Muscle of leg (tissue), 11 donors: ENCODE measurements around the gene TMEM214. TPM values are rescaled to one million over a fixed set of nuclear protein-coding genes. Genes with fewer than 3 reads are reported as not detected.

Experiments used
- DNase-seq: peaks from one replicate; pipeline ENCODE4 v3.0.0; 2013
- H3K27ac ChIP-seq: one replicate; pipeline ENCODE4 v1.5.1; 2013; ENCODE audit warnings: mild to moderate bottlenecking, low read length, control low read depth
- H3K27me3 ChIP-seq: one replicate; pipeline ENCODE4 v1.6.1; 2013; ENCODE audit warnings: low read length; ENCODE audit not compliant: control insufficient read depth, insufficient read depth
- H3K36me3 ChIP-seq: one replicate; pipeline ENCODE4 v1.6.1; 2013; ENCODE audit warnings: low read length; ENCODE audit not compliant: control insufficient read depth, insufficient read depth
- H3K4me1 ChIP-seq: one replicate; pipeline ENCODE4 v1.6.1; 2013; ENCODE audit warnings: low read length; ENCODE audit not compliant: control insufficient read depth, insufficient read depth
- H3K4me3 ChIP-seq: one replicate; pipeline ENCODE4 v1.5.1; 2013; ENCODE audit warnings: low read length, control low read depth
- H3K9me3 ChIP-seq: replicated peaks from 2 replicates; pipeline ENCODE4 v1.6.1; 2013; ENCODE audit warnings: low read depth, low read length; ENCODE audit not compliant: control insufficient read depth
- WGBS: methylation state at CpG from one replicate; pipeline ENCODE4 v1.1.5; 2013; ENCODE audit warnings: missing lambda C conversion rate; ENCODE audit not compliant: insufficient coverage; 5-methylcytosine and 5-hydroxymethylcytosine counted together
- polyA plus RNA-seq, 8 donors: library from polyadenylated mRNA; unstranded; fragments of 120-200 nt; gene quantifications; one replicate each; pipeline versions ENCODE4 v1.2.1 to v1.2.3, GENCODE V29; 2013; ENCODE audit warnings: inconsistent platforms in 1 of 8, low replicate concordance in 1 of 8; ENCODE audit not compliant: insufficient read length in 8 of 8, insufficient read depth in 1 of 8
- total RNA-seq: library from RNA; stranded (reverse); fragments of 120-200 nt; gene quantifications from one replicate; pipeline ENCODE4 v1.2.4, GENCODE V29; 2013

The TMEM214 gene
- total and polyA plus RNA-seq, 9 donors = 31.3 to 78.4 (median 69.1) TPM

DNA sequence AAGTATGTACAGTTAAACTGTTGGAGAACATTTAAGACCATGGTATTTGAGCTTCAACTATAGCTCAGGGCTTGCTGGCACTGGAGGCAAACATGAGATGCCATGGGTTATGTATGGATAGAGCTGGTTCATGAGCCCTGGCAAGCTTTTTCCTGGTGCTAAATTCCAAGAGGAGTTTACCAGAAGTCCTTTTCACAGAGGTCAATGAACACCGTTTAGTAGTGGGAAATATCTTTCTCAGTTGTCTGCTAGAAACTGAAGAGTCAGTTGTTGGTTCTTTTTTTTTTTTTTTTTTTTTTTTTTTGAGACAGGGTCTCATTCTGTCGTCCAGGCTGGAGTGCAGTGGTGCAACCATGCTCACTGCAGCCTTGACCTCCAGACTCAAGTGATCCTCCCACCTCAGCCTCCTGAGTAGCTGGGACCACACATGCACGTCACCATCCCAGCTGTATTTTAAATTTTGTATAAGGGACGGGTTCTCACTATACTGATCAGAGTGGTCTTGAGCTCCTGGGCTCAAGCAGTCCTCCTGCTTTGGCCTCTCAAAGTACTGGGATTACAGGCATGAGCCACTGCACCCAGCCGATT lies 55.2 kb downstream of the TMEM214 start:
- H3K4me1 ChIP-seq = peaks cover 38% of the 10 kb centered on the region
- 94% methylated on average over 2 of the region's 5 CpGs for WGBS
- H3K36me3 ChIP-seq = peaks cover 6% of the 10 kb centered on the region
- H3K9me3 ChIP-seq = no peaks in the 10 kb centered on the region
- no peak overlapping the region for H3K27ac ChIP-seq
- H3K27me3 ChIP-seq = peaks cover 4% of the 10 kb centered on the region
- H3K4me3 ChIP-seq = no peak overlapping the region
- DNase-seq = no peak

- WGBS = 88% methylated on average over 3 of the region's 6 CpGs
- no peak for DNase-seq
- peaks cover 31% of the 10 kb centered on the region for H3K4me1 ChIP-seq
- no peaks in the 10 kb centered on the region for H3K9me3 ChIP-seq
- H3K27me3 ChIP-seq = peaks cover 4% of the 10 kb centered on the region
- peaks cover 3% of the 10 kb centered on the region for H3K36me3 ChIP-seq
- no peak overlapping the region for H3K4me3 ChIP-seq
- H3K27ac ChIP-seq = no peak overlapping the region
Observed at GRCh38 chr2:27088634-27089033, 55.9 kb downstream of the TMEM214 start.

DNA sequence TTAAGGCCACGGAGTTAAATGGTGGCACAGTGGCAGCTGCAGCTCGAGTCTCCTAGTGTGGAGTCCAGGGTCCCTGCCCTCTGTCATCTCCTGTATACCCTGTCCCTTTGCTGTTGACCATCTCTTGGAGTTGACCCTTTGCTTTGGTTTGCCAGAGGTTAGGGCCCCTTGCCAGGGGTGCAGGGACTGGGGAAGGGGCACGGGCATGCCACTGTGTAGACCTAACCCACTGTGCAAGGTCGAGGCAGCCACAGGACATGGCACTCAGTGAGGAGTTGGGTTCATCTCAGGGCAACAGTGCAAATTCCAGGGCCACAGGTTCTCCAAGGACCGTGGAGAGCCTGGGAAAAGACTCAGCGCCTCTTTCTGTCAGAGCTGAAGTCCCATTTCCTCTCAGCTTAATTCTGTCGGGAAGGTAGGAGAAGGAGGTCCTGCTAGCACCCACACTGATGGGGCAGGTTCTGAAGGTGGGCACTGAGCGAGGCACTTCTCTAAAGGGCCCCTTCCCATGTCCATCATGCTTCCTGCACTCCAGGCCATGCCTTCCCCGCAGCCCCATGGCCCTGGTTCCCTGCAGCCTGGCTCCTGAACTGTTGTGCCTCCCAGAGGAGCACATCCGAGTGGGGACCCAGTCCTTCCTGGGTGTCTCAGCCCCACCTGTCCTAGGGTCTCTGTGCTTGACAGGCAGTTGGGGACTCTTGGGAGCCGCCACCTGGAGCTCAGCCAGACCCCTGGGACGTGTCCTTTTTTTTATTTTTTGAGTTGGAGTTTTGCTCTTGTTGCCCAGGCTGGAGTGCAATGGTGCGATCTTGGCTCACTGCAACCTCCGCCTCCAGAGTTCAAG lies 56.6 kb downstream of the TMEM214 start:
- no peaks in the 10 kb centered on the region for H3K9me3 ChIP-seq
- H3K4me3 ChIP-seq = no peak overlapping the region
- 86% methylated on average over 8 of the region's 14 CpGs for WGBS
- no peak overlapping the region for H3K27ac ChIP-seq
- peaks cover 4% of the 10 kb centered on the region for H3K27me3 ChIP-seq
- no peaks in the 10 kb centered on the region for H3K36me3 ChIP-seq
- H3K4me1 ChIP-seq = peaks cover 24% of the 10 kb centered on the region
- DNase-seq = no peak

Other genes starting within 250 kb of the TMEM214 start
- 4.3 TPM for gene CENPA, start 246.9 kb upstream of the TMEM214 start, total RNA-seq
- 10 to 100 TPM in 2 of 8 donors, 1 to 10 TPM in 6; 5.3 to 10.8 (median 8.5) TPM for gene CENPA, start 246.9 kb upstream of the TMEM214 start, polyA plus RNA-seq
- 10.0 TPM for gene DPYSL5, start 184.8 kb upstream of the TMEM214 start, total RNA-seq
- gene DPYSL5, start 184.8 kb upstream of the TMEM214 start, polyA plus RNA-seq = 10 to 100 TPM; 15.2 to 33.6 (median 22.6) TPM
- 7.8 TPM for gene MAPRE3, start 62.3 kb upstream of the TMEM214 start, total RNA-seq
- gene MAPRE3, start 62.3 kb upstream of the TMEM214 start, polyA plus RNA-seq = 10 to 100 TPM; 21.8 to 45.7 (median 28.4) TPM
- gene AGBL5, start 18.7 kb downstream of the TMEM214 start, total RNA-seq = 12.4 TPM
- gene AGBL5, start 18.7 kb downstream of the TMEM214 start, polyA plus RNA-seq = 10 to 100 TPM; 16.8 to 22.6 (median 20.5) TPM
- 376 TPM for gene OST4, start 38.7 kb downstream of the TMEM214 start, total RNA-seq
- 100 to 1,000 TPM; 216 to 304 (median 252) TPM for gene OST4, start 38.7 kb downstream of the TMEM214 start, polyA plus RNA-seq
- 76.9 TPM for gene EMILIN1, start 45.6 kb downstream of the TMEM214 start, total RNA-seq
- 100 to 1,000 TPM in 6 of 8 donors, 10 to 100 TPM in 2; 66.4 to 146 (median 113) TPM for gene EMILIN1, start 45.6 kb downstream of the TMEM214 start, polyA plus RNA-seq
- 1.5 TPM for gene KHK, start 53.8 kb downstream of the TMEM214 start, total RNA-seq
- 10 to 100 TPM in 1 of 8 donors, 1 to 10 TPM in 7; 1.8 to 11.4 (median 2.3) TPM for gene KHK, start 53.8 kb downstream of the TMEM214 start, polyA plus RNA-seq
- 6.7 TPM for gene CGREF1, start 86.2 kb downstream of the TMEM214 start, total RNA-seq
- 1 to 10 TPM in 7 of 8 donors, under 1 TPM in 1; 0.76 to 6.2 (median 1.9) TPM for gene CGREF1, start 86.2 kb downstream of the TMEM214 start, polyA plus RNA-seq
- gene ABHD1, start 90.8 kb downstream of the TMEM214 start, total RNA-seq = 0.09 TPM
- gene ABHD1, start 90.8 kb downstream of the TMEM214 start, polyA plus RNA-seq = under 1 TPM; 0.04 to 0.45 (median 0.25) TPM
- 26.9 TPM for gene PREB, start 101.7 kb downstream of the TMEM214 start, total RNA-seq
- gene PREB, start 101.7 kb downstream of the TMEM214 start, polyA plus RNA-seq = 10 to 100 TPM; 30.6 to 38.9 (median 36.2) TPM
- not detected for gene PRR30, start 106.4 kb downstream of the TMEM214 start, total RNA-seq
- not detected for gene PRR30, start 106.4 kb downstream of the TMEM214 start, polyA plus RNA-seq
- gene TCF23, start 116.0 kb downstream of the TMEM214 start, total RNA-seq = 0.35 TPM
- under 1 TPM; 0.09 to 0.39 (median 0.29) TPM for gene TCF23, start 116.0 kb downstream of the TMEM214 start, polyA plus RNA-seq
- 121 TPM for gene ATRAID, start 179.1 kb downstream of the TMEM214 start, total RNA-seq
- gene ATRAID, start 179.1 kb downstream of the TMEM214 start, polyA plus RNA-seq = 100 to 1,000 TPM in 1 of 8 donors, 10 to 100 TPM in 7; 84.5 to 114 (median 93.0) TPM
- 11.4 TPM for gene SLC5A6, start 179.3 kb downstream of the TMEM214 start, total RNA-seq
- 10 to 100 TPM; 16.8 to 25.5 (median 19.8) TPM for gene SLC5A6, start 179.3 kb downstream of the TMEM214 start, polyA plus RNA-seq
- 16.9 TPM for gene CAD, start 184.4 kb downstream of the TMEM214 start, total RNA-seq
- gene CAD, start 184.4 kb downstream of the TMEM214 start, polyA plus RNA-seq = 10 to 100 TPM; 25.9 to 40.7 (median 33.1) TPM
- gene SLC30A3, start 230.1 kb downstream of the TMEM214 start, total RNA-seq = 0.18 TPM
- under 1 TPM; 0.22 to 0.99 (median 0.69) TPM for gene SLC30A3, start 230.1 kb downstream of the TMEM214 start, polyA plus RNA-seq
- not detected for gene DNAJC5G, start 242.5 kb downstream of the TMEM214 start, total RNA-seq
- under 1 TPM in 3 of 8 donors, not detected in 5; 0.19 to 0.23 (median 0.19) TPM for gene DNAJC5G, start 242.5 kb downstream of the TMEM214 start, polyA plus RNA-seq
- gene TRIM54, start 249.5 kb downstream of the TMEM214 start, total RNA-seq = 56.0 TPM
- gene TRIM54, start 249.5 kb downstream of the TMEM214 start, polyA plus RNA-seq = 100 to 1,000 TPM in 2 of 8 donors, 10 to 100 TPM in 6; 45.5 to 106 (median 78.4) TPM